Measurements from ENCODE around the gene PCNT. TPM values are rescaled to one million over a fixed set of nuclear protein-coding genes. Genes with fewer than 3 reads are reported as not detected.

The PCNT gene
- total and polyA plus RNA-seq, 10 of the 15 experiments (the other 5 are each of a cell fraction or from before 2014, with no cell fraction given), result 2.9 to 39.6 (median 20.5) TPM

- no peak for TF ChIP-seq ZBTB40 (IDR thresholded peaks at IDR 0.05; ENCODE audit: borderline replicate concordance)
Measured at GRCh38 chr21:46385846-46386733, 62.1 kb downstream of the PCNT start (continued).

GRCh38 chr21:46386734-46387088 lies 62.8 kb downstream of the PCNT start:
- ATAC-seq (no peak), FAIRE-seq (no peak), DNase-seq (ENCODE audit: low read depth, low spot score) (no peak)
- no peak overlapping the region for H3K9ac ChIP-seq (ENCODE audit: control insufficient read depth, insufficient read depth, low read length)
- peaks cover 16 to 46% of the 10 kb centered on the region in 2 experiments for H3K36me3 ChIP-seq (ENCODE audit: control insufficient read depth in 2 of 2, insufficient read depth in 2 of 2, low read length in 1 of 2)
- H3K4me1 ChIP-seq (ENCODE audit: control insufficient read depth, insufficient read depth, low read length), result no peaks in the 10 kb centered on the region
- peaks cover 5% of the 10 kb centered on the region; the same call in 1 of the 3 replicates for H3K9me3 ChIP-seq (replicated peaks; ENCODE audit: control insufficient read depth, insufficient read depth, low read length)
- H3K4me2 ChIP-seq (ENCODE audit: control insufficient read depth, insufficient read depth), result no peak overlapping the region
- no peaks in the 10 kb centered on the region for H4K20me1 ChIP-seq (ENCODE audit: control insufficient read depth, insufficient read depth)
- H3K27me3 ChIP-seq (replicated peaks in 1 of 2; ENCODE audit: control insufficient read depth in 2 of 2, insufficient read depth in 2 of 2, low read length in 1 of 2), result no peaks in the 10 kb centered on the region
- H3K4me3 ChIP-seq, result no peak overlapping the region
- H3K79me2 ChIP-seq (ENCODE audit: control insufficient read depth, insufficient read depth, low read length), result no peaks in the 10 kb centered on the region; the same call in none of the 2 replicates
- CTCF ChIA-PET, result no interaction called here
- SMC1A ChIA-PET (ENCODE audit: uncharacterized antibody, unreplicated experiment), result no interaction called here
- BruUV-seq (replicated peaks), result no TSS peak
- 99% methylated on average over 13 of the region's 13 CpGs for WGBS (ENCODE audit: insufficient coverage, insufficient replicate concordance, low lambda C conversion rate, missing lambda C conversion rate)
- in situ Hi-C loops (cut with MboI) (no loop called here), intact Hi-C loops (cut with micrococcal nuclease; ENCODE audit: unreplicated experiment) (no loop called here)
- H3K27ac ChIP-seq (ENCODE audit: control insufficient read depth, insufficient read depth), result no peak overlapping the region
- no peak overlapping the region for H2AFZ ChIP-seq (ENCODE audit: control insufficient read depth, low read depth, low read length)
- POLR2A ChIA-PET, result no interaction called here
- no peak for TF ChIP-seq HDAC2 (IDR thresholded peaks at IDR 0.05)
- TF ChIP-seq LARP7 (IDR thresholded peaks at IDR 0.05), result no peak
- RAD21 ChIA-PET (ENCODE audit: unreplicated experiment), result no interaction called here
